Neuronal stem cell (in vitro differentiated cells): ENCODE data around the gene MEGF6.

Source experiments
- DNase-seq: peaks from one replicate; pipeline ENCODE4 v3.0.0-alpha.2; 2013; ENCODE audit warnings: low spot score
- H2AFZ ChIP-seq: one replicate; pipeline ENCODE4 v1.6.1; 2013; ENCODE audit warnings: mild to moderate bottlenecking, low read length, inconsistent platforms
- H2AK5ac ChIP-seq: 2 replicates; pipeline ENCODE4 v1.6.1; 2013; ENCODE audit warnings: low read depth, mild to moderate bottlenecking, inconsistent platforms, low read length, moderate library complexity, mixed read lengths
- H2BK120ac ChIP-seq: 2 replicates; pipeline ENCODE4 v1.6.1; 2013; ENCODE audit warnings: low read depth, mild to moderate bottlenecking, inconsistent platforms, low read length, moderate library complexity, mixed read lengths
- H2BK12ac ChIP-seq: one replicate; pipeline ENCODE4 v1.6.1; 2013; ENCODE audit warnings: low read length, inconsistent platforms
- H2BK15ac ChIP-seq: 2 replicates; pipeline ENCODE4 v1.6.1; 2013; ENCODE audit warnings: mild to moderate bottlenecking, low read length, inconsistent platforms, mixed read lengths
- H2BK5ac ChIP-seq: one replicate; pipeline ENCODE4 v1.6.1; 2013; ENCODE audit warnings: inconsistent platforms, mild to moderate bottlenecking, low read length, moderate library complexity
- H3K14ac ChIP-seq: one replicate; pipeline ENCODE4 v1.6.1; 2013; ENCODE audit warnings: low read length, inconsistent platforms
- H3K18ac ChIP-seq: 2 replicates; pipeline ENCODE4 v1.6.1; 2013; ENCODE audit warnings: low read length, inconsistent platforms
- H3K23ac ChIP-seq: 2 replicates; pipeline ENCODE4 v1.6.1; 2013; ENCODE audit warnings: low read depth, mild to moderate bottlenecking, mixed read lengths, low read length, inconsistent platforms; ENCODE audit not compliant: poor library complexity
- H3K27ac ChIP-seq: replicated peaks from 3 replicates; pipeline ENCODE4 v1.5.1; 2013; ENCODE audit warnings: low read length, inconsistent platforms
- H3K27me3 ChIP-seq, 3 experiments: 2 replicates each; pipeline ENCODE4 v1.6.1; 2013; ENCODE audit warnings: low read length in 3 of 3, mild to moderate bottlenecking in 2 of 3, inconsistent platforms in 1 of 3, low read depth in 1 of 3, mixed read lengths in 1 of 3, moderate library complexity in 1 of 3; ENCODE audit not compliant: control insufficient read depth in 3 of 3, insufficient read depth in 3 of 3
- H3K36me3 ChIP-seq, 2 donors: replicated peaks in 1 of 2; 2 replicates each; pipeline ENCODE4 v1.6.1; 2013; ENCODE audit warnings: low read length in 2 of 2; ENCODE audit not compliant: control insufficient read depth in 2 of 2, insufficient read depth in 2 of 2
- H3K4ac ChIP-seq: 2 replicates; pipeline ENCODE4 v1.6.1; 2013; ENCODE audit warnings: inconsistent platforms, mild to moderate bottlenecking, low read length, moderate library complexity
- H3K4me1 ChIP-seq, 2 donors: 1 replicate in 1 of 2; 2 replicates in 1 of 2; pipeline ENCODE4 v1.6.1; 2013; ENCODE audit warnings: low read length in 2 of 2, low read depth in 1 of 2; ENCODE audit not compliant: control insufficient read depth in 2 of 2, insufficient read depth in 1 of 2
- H3K4me2 ChIP-seq: one replicate; pipeline ENCODE4 v1.6.1; 2013; ENCODE audit warnings: mild to moderate bottlenecking, low read length, inconsistent platforms; ENCODE audit not compliant: insufficient read depth, poor library complexity, severe bottlenecking
- H3K4me3 ChIP-seq, 2 donors: 2 replicates each; pipeline ENCODE4 v1.5.1; 2013; ENCODE audit warnings: low read length in 2 of 2, mild to moderate bottlenecking in 2 of 2, inconsistent platforms in 1 of 2, moderate library complexity in 1 of 2
- H3K79me1 ChIP-seq: one replicate; pipeline ENCODE4 v1.6.1; 2013; ENCODE audit warnings: low read depth, mild to moderate bottlenecking, inconsistent platforms, low read length, moderate library complexity
- H3K9ac ChIP-seq: one replicate; pipeline ENCODE4 v1.6.1; 2013; ENCODE audit warnings: mild to moderate bottlenecking, low read depth, low read length, inconsistent platforms; ENCODE audit not compliant: poor library complexity
- H3K9me3 ChIP-seq, 2 donors: replicated peaks in 1 of 2; 2 replicates each; pipeline versions ENCODE3 to v1.6.1; 2013; ENCODE audit warnings: low read length in 2 of 2, mild to moderate bottlenecking in 2 of 2, inconsistent platforms in 1 of 2, low read depth in 1 of 2, mixed read lengths in 1 of 2, moderate library complexity in 1 of 2; ENCODE audit not compliant: control insufficient read depth in 2 of 2, insufficient read depth in 1 of 2
- H4K8ac ChIP-seq: one replicate; pipeline ENCODE4 v1.6.1; 2013; ENCODE audit warnings: low read depth, mild to moderate bottlenecking, inconsistent platforms, low read length, moderate library complexity
- H4K91ac ChIP-seq: one replicate; pipeline ENCODE4 v1.6.1; 2013; ENCODE audit warnings: low read length, low read depth, mild to moderate bottlenecking, inconsistent platforms; ENCODE audit not compliant: poor library complexity
- WGBS, 2 donors: extraction: QIAGEN DNeasy Blood & Tissue Kit; methylation state at CpG; one replicate each; pipeline ENCODE4 v1.1.7; 2013; ENCODE audit warnings: missing lambda C conversion rate in 2 of 2, mixed read lengths in 1 of 2; ENCODE audit not compliant: insufficient read length in 2 of 2, insufficient replicate concordance in 1 of 2; ENCODE audit errors: extremely low coverage in 2 of 2; 5-methylcytosine and 5-hydroxymethylcytosine counted together

The MEGF6 gene

DNA sequence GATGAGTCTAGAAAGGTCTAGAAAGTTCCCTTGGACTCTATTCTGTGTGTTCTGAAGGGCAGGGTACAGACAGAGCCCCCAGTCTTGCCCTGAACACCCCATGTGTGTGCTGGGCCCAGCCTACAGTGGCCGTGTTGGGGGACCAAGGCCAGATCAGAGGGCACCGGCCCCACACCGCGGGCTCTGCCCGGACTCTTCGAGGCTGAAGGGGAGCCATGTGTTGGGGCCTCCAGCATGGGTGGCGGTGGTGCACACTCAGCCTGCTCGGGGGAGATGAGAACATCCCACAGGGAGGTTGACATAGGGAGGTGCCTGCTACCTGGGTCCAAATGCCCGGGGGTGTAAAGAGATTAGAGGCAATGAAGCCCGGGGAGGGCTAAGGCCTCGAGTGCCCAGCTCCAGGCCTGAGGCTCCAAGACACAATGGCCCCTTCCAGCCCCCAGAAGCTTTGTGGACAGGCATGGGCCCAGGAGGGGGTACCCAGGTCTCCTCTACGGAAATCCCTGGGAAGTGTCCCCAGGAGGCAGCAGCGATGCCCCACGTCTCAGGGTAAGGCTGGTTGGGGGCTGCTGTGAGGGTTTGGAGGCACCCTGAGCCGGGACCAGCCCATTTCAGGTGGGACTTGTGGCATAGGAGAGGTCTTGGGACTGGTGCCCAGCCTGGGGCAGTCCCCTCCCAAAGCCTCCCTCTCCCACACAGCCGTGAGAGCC, 144.8 kb downstream of the MEGF6 start:
- Histone ChIP-seq H2BK15ac (peak overlapping the region; percentile 75), H3K79me1 (peaks cover 8% of the 10 kb centered on the region), H3K9ac (no peak overlapping the region), H3K36me3 (no peaks in the 10 kb centered on the region), H4K91ac (no peak overlapping the region), H3K27me3 (no peaks in the 10 kb centered on the region), H2BK5ac (peak overlapping the region; percentile 88), H3K23ac (peak overlapping the region; percentile 73), H2BK120ac (no peak overlapping the region), H2BK12ac (peak overlapping the region; percentile 94), H3K4me2 (no peak overlapping the region), H2AFZ (no peak overlapping the region), H2AK5ac (peak overlapping the region; percentile 96), H3K4me3 (no peak overlapping the region), H3K4ac (no peak overlapping the region), H3K18ac (peak overlapping the region; percentile 87), H3K14ac (no peak overlapping the region), H4K8ac (no peak overlapping the region), H3K27ac (no peak overlapping the region), H3K4me1 (peaks cover 11 to 15% of the 10 kb centered on the region in 2 donors), H3K9me3 (peaks cover 0 to 5% of the 10 kb centered on the region in 2 donors)
- no peak for DNase-seq
- WGBS, 2 donors: no CpG with 5 or more reads among the region's 16 CpGs

GRCh38 chr1:3465935-3466321, 145.4 kb downstream of the MEGF6 start:
- Histone ChIP-seq H3K27ac (no peak overlapping the region), H3K18ac (peak overlapping the region; percentile 87), H2AFZ (no peak overlapping the region), H2BK15ac (no peak overlapping the region), H3K9me3 (peaks cover 0 to 5% of the 10 kb centered on the region in 2 donors), H3K4me3 (no peak overlapping the region), H3K4ac (no peak overlapping the region), H4K91ac (no peak overlapping the region), H3K79me1 (peaks cover 8% of the 10 kb centered on the region), H4K8ac (no peak overlapping the region), H2AK5ac (peak overlapping the region; percentile 47), H2BK12ac (peak overlapping the region; percentile 2), H3K27me3 (no peaks in the 10 kb centered on the region), H3K36me3 (no peaks in the 10 kb centered on the region), H2BK5ac (peak overlapping the region; percentile 88), H3K23ac (peak overlapping the region; percentile 25), H3K4me1 (peaks cover 6 to 14% of the 10 kb centered on the region in 2 donors), H2BK120ac (no peak overlapping the region), H3K9ac (peak overlapping the region; percentile 60), H3K14ac (peak overlapping the region; percentile 31), H3K4me2 (no peak overlapping the region)
- no peak for DNase-seq
- no CpG with 5 or more reads among the region's 17 CpGs for WGBS, 2 donors

DNA sequence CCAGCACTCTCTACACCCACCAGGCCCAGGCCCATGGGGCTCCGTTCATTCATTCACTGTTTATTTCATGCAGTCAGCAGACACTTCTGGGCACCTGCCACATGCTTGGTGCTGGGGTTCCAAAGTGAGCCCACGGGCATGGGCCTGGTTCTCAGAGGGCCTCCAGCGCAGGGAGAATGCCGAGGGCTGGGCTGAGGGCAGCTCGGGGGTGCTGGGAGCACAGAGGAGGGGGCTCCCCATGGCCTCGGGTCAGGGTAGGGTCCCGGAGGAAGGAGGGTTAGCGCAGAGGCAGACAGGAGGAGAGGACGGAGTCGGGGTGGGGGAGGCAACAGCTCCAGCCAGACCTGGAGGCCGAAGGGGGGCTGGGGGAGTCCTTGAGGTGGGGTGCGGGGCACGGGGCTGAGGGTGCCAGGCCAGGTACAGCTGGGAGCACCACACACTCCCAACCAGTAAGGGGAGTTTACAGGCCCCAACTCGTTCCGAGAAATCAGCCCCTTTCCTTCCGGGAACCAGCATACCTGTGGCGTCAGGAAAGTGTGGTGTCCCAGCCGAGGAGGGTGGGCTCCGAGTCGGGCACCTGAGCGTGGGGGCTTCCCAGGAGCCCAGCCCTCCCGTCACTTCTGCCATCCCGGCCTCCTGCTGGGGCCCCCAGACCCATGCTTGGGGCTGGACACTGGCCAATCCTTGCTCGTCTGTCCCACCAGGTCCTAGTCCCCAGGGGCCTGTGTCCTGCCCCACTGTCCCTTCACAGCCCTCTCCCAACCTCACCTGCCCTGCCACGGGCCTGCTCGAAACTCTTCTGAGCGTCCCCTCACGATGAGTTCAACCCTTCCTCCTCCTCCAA, 146.0 kb downstream of the MEGF6 start:
- H3K27me3 ChIP-seq: no peaks in the 10 kb centered on the region
- H2BK15ac ChIP-seq: peak overlapping the region; percentile 99
- peak overlapping the region; percentile 2 for H2BK12ac ChIP-seq
- no peak overlapping the region for H4K8ac ChIP-seq
- H3K27ac ChIP-seq: no peak overlapping the region
- no peak overlapping the region for H2BK120ac ChIP-seq
- H2AK5ac ChIP-seq: peak overlapping the region; percentile 47
- H3K18ac ChIP-seq: peak overlapping the region; percentile 87
- peak overlapping the region; percentile 60 for H3K9ac ChIP-seq
- H3K4ac ChIP-seq: no peak overlapping the region
- no peaks in the 10 kb centered on the region for H3K36me3 ChIP-seq
- no peak overlapping the region for H3K4me3 ChIP-seq
- no peak overlapping the region for H3K4me2 ChIP-seq
- peak overlapping the region; percentile 73 for H3K23ac ChIP-seq
- no peak overlapping the region for H2AFZ ChIP-seq
- peak overlapping the region; percentile 31 for H3K14ac ChIP-seq
- H3K9me3 ChIP-seq: peaks cover 0 to 2% of the 10 kb centered on the region in 2 donors
- H3K79me1 ChIP-seq: peaks cover 3% of the 10 kb centered on the region
- H4K91ac ChIP-seq: no peak overlapping the region
- DNase-seq: no peak
- H2BK5ac ChIP-seq: peak overlapping the region; percentile 88
- no CpG with 5 or more reads among the region's 28 CpGs for WGBS, 2 donors
- peaks cover under 1 to 14% of the 10 kb centered on the region in 2 donors for H3K4me1 ChIP-seq

DNA sequence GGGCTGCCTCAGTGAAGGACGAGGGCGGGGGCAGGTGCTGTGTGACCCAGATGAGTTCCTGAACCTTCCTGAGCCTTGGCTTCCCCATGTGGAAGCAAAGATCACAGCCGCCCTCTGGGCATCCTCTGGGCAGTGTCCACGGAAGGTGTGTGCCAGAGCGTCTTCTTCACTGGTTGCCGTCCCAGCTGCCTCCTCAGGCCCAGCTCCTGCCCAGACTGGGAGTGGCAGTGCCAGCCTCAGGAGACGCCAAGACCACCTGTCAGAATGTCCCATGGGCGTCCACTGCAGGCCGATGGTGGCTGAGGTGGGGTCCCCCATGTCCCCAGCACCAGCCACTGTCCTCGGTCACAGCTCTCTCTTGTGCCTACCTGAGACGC, 146.7 kb downstream of the MEGF6 start:
- no peak overlapping the region for H3K4me3 ChIP-seq
- no peaks in the 10 kb centered on the region for H3K36me3 ChIP-seq
- no peaks in the 10 kb centered on the region for H3K9me3 ChIP-seq
- H3K4ac ChIP-seq: no peak overlapping the region
- H3K27me3 ChIP-seq: no peaks in the 10 kb centered on the region
- H2BK15ac ChIP-seq: peak overlapping the region; percentile 99
- no CpG with 5 or more reads among the region's 11 CpGs for WGBS, 2 donors
- H2BK5ac ChIP-seq: peak overlapping the region; percentile 75
- no peak overlapping the region for H3K9ac ChIP-seq
- H3K79me1 ChIP-seq: peaks cover 2% of the 10 kb centered on the region
- H4K91ac ChIP-seq: no peak overlapping the region
- peak overlapping the region; percentile 47 for H2AK5ac ChIP-seq
- no peak overlapping the region for H2BK120ac ChIP-seq
- H3K14ac ChIP-seq: peak overlapping the region; percentile 71
- no peak overlapping the region for H3K18ac ChIP-seq
- DNase-seq: no peak
- H4K8ac ChIP-seq: no peak overlapping the region
- H3K23ac ChIP-seq: peak overlapping the region; percentile 85
- no peak overlapping the region for H3K27ac ChIP-seq
- H3K4me1 ChIP-seq: peaks cover 0 to 18% of the 10 kb centered on the region in 2 donors
- H3K4me2 ChIP-seq: no peak overlapping the region
- H2AFZ ChIP-seq: no peak overlapping the region
- H2BK12ac ChIP-seq: peak overlapping the region; percentile 58
